Esophagus muscularis mucosa (tissue), 4 donors: ENCODE results near the gene ODF4.
"Not testable (repeated sequence)": the region's sequence is repeated elsewhere in the genome, so short reads cannot be mapped to it uniquely, and the experiment has no call there.

Experiments
- EP300 ChIP-seq: sonication (generic); formaldehyde crosslinking; IDR thresholded peaks from one replicate; pipeline ENCODE4 v1.6.1; 2017; ENCODE audit warnings: antibody characterized with exemption
- POLR2AphosphoS5 ChIP-seq, 2 donors: sonication (generic); formaldehyde crosslinking; IDR thresholded peaks; one replicate each; pipeline ENCODE4 v1.6.1; 2017; ENCODE audit warnings: antibody characterized with exemption in 2 of 2
- TF ChIP-seq, protein P1 (sequence below), 3 experiments: fragments of 200-600 bp in 2 of 3; fragments of 450-650 bp in 1 of 3; sonication (generic) in 2 of 3; IDR thresholded peaks; one replicate each; pipeline ENCODE4 v1.5.1; 2017 to 2019; ENCODE audit warnings: antibody characterized with exemption in 3 of 3, mild to moderate bottlenecking in 2 of 3, moderate library complexity in 1 of 3

GRCh38 chr17:8373856-8374255 is 34.2 kb downstream of the ODF4 start:
- TF ChIP-seq, protein P1, sequence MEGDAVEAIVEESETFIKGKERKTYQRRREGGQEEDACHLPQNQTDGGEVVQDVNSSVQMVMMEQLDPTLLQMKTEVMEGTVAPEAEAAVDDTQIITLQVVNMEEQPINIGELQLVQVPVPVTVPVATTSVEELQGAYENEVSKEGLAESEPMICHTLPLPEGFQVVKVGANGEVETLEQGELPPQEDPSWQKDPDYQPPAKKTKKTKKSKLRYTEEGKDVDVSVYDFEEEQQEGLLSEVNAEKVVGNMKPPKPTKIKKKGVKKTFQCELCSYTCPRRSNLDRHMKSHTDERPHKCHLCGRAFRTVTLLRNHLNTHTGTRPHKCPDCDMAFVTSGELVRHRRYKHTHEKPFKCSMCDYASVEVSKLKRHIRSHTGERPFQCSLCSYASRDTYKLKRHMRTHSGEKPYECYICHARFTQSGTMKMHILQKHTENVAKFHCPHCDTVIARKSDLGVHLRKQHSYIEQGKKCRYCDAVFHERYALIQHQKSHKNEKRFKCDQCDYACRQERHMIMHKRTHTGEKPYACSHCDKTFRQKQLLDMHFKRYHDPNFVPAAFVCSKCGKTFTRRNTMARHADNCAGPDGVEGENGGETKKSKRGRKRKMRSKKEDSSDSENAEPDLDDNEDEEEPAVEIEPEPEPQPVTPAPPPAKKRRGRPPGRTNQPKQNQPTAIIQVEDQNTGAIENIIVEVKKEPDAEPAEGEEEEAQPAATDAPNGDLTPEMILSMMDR (IDR thresholded peaks at IDR 0.05), result not testable (repeated sequence)
- not testable (repeated sequence) for TF ChIP-seq POLR2AphosphoS5 (IDR thresholded peaks at IDR 0.05); EP300
